ENCODE data around the gene RAD18.
A peak's percentile ranks its signal among the peaks of the same experiment; 100 is the strongest.

The RAD18 gene

GRCh38 chr3:8962226-8962861 is 928 bp downstream of the RAD18 start:
- DNase-seq, result peak; percentile 16

- DNase-seq, result no peak
Observed at GRCh38 chr3:8959668-8960067, 3.6 kb downstream of the RAD18 start.

DNA sequence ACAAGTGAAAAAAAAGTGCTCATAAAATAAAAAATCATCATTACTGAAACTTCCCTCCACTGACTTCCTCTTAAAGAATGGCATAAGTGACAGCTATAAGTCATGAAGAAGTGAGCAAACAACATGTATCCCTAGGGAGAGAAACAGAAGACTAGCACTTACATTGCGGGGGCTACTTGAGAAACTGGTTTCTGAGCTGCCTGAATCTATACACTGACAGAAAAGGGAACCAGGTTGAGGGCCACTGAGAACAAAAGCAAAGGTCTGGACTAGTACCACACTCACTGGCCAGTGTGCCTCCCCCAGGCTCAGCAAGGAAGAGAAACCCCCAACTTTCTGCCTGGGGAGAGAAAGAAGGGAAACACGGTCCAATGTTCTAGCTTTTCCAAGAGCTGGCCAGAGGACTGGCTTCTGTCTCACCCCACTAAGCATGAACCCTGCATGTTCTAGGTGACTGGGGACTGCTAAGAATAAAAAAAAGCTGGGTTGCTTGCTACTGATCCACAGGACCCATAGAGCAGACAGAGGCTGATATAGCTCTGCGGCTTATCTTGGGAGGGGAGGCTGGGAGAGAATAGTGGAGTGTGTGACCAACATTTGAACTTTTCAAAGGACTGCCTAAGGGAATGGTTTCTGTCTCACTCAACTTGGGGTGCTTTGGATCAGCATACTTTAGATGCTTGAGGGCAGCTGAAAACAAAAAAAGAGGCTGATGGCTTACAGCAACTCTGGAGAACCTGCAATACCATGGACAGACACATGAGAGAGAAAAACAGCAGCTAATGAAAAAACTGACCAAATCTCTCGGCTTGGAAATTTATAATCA is 8.1 kb downstream of the RAD18 start:
- DNase-seq, result no peak

GRCh38 chr3:8953313-8953712 is 10.0 kb downstream of the RAD18 start:
- no peak for DNase-seq

GRCh38 chr3:8952130-8952529 is 11.1 kb downstream of the RAD18 start:
- no peak for DNase-seq

GRCh38 chr3:8945890-8946600 is 17.2 kb downstream of the RAD18 start:
- no peak for DNase-seq

DNA sequence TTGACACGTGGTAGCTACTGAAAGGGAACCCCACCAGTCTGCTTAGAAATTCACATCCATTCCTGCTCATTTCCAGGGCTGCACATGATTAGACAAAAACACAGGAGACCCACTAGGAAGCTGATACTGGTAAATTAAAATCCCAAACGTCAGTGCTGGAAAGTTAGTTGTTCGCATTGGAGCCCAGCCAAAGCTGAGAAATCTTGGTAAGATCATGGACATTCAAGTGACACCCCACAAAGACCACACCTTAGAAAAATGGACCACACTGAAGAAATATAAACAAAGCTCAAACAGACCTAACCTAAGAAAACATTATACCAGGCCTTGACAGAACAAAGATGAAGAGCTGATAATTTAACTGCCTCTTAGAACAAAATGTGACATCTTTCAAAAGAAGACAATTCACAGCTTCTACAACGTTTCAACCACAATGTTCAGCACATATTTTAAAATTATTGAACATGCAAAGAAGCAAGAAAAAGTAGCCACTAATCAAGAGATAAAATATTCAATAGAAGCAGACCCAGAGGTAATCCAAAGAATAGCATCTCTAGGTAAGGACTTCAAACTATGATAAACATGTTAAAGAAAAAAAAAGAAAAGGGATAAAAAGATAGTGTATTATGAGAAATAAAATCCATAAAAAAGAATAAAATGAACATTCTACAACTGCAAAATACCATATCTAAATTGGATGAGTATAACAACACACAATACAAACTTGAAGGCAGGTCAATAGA is 20.4 kb downstream of the RAD18 start:
- no peak for DNase-seq

DNA sequence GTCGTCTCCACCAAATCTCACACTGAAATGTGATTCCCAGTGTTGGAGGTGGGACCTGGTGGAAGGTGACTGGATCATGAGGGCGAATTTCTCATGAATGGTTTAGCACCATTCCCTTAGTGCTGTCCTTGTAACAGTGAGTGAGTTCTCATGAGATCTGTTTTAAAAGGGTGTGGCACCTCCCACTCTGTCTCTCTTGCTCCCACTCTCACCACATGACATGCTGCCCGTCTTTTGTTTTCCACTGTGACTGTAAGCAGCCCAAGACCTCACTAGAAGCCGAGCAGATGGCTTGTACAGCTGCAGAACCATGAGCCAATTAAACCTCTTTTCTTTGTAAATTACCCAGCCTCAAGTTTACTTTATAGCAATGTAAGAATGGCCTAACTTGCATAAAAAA is 21.2 kb downstream of the RAD18 start:
- DNase-seq, result no peak

DNA sequence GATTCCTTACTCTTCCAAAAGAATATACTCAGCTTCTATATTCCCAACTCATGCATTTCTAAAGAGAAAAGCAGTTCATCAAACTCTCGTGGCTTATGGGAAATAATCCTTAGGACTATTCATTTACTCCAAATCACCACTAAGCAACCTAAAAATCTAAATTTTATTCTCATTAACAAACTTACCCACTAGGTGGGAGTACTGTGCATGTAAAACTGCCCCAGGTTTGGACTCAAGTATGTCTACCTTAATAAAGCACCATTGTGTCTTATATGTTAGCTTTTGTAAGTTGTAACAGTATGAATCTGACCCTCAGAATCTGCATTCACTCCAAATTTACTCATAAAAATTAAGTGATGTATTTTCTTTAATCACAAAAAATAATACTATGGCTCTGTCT is 25.3 kb downstream of the RAD18 start:
- DNase-seq, result peak; percentile 2

DNA sequence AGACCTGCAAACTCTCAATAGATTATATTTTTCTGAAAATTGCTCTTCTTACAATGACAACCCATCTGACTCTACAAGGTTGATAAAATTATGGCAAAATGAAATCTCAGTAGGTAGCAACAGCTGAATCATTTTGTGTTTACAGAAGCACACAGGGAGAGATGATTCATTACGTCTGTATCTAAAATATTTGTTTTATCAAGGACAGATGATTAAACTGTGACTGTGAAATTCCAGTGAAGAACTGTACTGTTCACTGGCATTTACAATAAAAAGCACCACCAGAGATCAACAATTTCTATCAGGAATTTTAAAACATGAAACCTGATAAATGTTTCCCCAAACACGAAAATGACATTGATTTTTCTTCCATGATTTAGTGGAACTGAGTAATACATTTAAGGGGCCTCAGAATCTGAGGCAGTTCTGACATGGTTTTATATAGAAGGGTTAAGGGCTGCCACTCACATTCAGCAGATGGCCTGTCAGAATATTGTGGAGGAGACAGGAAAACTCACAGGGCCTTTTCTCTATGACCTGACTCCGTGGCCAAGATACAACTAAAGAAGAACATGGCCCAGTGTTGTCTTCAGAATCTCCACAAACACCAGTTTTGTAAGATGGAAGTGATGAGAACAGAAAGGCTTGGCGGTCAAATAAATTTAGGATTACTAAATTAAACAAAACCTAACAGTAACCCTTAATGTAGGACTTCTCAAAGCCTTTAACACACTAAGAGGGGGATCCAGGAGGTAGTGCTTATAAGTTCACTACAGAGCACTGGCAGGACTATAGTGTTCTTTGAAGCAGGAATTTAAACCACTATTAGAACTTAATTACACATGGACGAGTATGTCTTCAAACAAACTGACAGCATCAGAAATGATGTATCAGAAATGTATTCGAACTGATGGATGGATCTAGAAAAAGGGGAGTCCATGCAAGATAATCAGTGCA is 25.9 kb downstream of the RAD18 start:
- DNase-seq, result no peak

GRCh38 chr3:8932507-8932906 is 30.8 kb downstream of the RAD18 start:
- no peak for DNase-seq

- no peak for DNase-seq
Observed at GRCh38 chr3:8931342-8931741, 31.9 kb downstream of the RAD18 start.

GRCh38 chr3:8929860-8930259 is 33.4 kb downstream of the RAD18 start:
- DNase-seq, result no peak

GRCh38 chr3:8914491-8914890 is 48.8 kb downstream of the RAD18 start:
- DNase-seq, result no peak

- DNase-seq, result no peak
Observed at GRCh38 chr3:8911781-8912180, 51.5 kb downstream of the RAD18 start.

DNA sequence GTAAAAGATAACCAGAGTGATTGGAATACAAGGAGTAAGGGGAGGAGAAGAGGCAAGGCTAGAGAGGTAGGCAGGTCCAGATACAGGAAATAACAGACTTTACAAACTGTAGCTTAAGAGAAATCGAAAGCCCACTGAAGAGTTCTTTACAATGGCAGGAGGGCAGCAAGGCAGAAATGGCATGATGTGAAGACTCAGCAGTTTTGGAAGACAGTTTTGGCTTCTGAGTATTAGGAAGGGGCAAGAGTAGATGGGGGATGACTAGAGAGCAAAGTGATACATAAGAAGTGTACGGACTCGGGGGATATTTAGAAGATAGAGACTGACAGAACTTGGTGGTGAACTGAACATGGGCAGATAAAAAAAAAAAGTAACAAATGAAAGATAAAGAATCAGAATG is 54.1 kb downstream of the RAD18 start:
- DNase-seq, result no peak

DNA sequence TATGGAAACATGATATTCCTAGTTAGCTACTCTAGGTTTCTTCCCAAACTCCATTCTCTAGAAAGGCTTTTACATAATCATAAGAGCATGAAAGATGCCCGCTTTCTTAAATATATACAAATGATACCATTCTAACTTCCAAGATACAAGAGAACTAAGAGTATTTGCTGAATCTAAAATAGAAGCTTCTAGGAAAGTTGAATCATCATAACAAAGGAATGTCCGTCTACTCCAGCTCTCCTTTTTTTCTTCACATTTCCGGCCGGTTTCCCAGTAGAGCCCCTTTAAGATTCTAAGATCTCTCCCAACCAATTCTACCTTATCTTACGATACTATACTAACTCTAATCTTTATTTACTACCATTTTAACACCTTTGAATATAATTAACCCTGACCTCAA is 60.1 kb downstream of the RAD18 start:
- DNase-seq, result no peak

DNA sequence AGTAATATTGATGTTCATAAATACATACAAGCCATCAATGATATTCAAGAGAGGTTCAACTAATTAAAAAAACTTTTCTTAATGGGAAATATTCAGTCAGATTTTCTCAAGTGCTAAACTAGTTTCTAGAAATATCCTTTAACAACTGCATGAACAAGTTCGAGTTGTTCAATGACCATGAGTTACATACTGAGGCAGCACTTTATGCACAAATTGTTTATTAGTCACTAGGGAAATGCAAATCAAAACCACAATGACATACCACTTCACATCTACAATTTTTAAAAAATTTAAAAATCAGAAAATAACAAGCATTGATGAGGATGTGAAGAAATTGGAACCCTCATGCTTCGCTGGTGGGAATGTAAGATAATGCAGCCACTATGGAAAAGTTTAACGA is 62.4 kb downstream of the RAD18 start:
- DNase-seq, result no peak

GRCh38 chr3:8899876-8900460 is 63.3 kb downstream of the RAD18 start:
- no peak for DNase-seq

GRCh38 chr3:8895829-8896228 is 67.4 kb downstream of the RAD18 start:
- no peak for DNase-seq

GRCh38 chr3:8893001-8893400 is 70.3 kb downstream of the RAD18 start:
- DNase-seq, result no peak

- DNase-seq, result no peak
Observed at GRCh38 chr3:8891774-8892173, 71.5 kb downstream of the RAD18 start.
